Measurements from ENCODE around the gene FAH. TPM values are rescaled to one million over a fixed set of nuclear protein-coding genes. Genes with fewer than 3 reads are reported as not detected.

FAH gene
- total RNA-seq, 6 donors from 2014 or later: 14.0 to 46.1 (median 34.5) TPM

- no peak overlapping the region for H3K27ac ChIP-seq
- no peak overlapping the region for H3K4me3 ChIP-seq
- DNase-seq (no peak), ATAC-seq (ENCODE audit: low FRiP score in 2 of 2) (no peak)
- TF ChIP-seq CTCF (IDR thresholded peaks at IDR 0.05) (no peak), POLR2A (IDR thresholded peaks at IDR 0.05) (no peak), POLR2AphosphoS5 (IDR thresholded peaks at IDR 0.05) (no peak), EP300 (IDR thresholded peaks at IDR 0.05) (no peak)
- no peaks in the 10 kb centered on the region for H3K27me3 ChIP-seq
- no peaks in the 10 kb centered on the region for H3K36me3 ChIP-seq
- H3K9me3 ChIP-seq: no peaks in the 10 kb centered on the region
- 80 to 84% methylated on average over 1 of the region's 1 CpG for WGBS, 2 donors
- H3K4me1 ChIP-seq: no peaks in the 10 kb centered on the region
These were observed 64.1 kb downstream of the FAH start for GRCh38 chr15:80216911-80217310.

GRCh38 chr15:80217327-80217900 lies 64.6 kb downstream of the FAH start:
- Histone ChIP-seq H3K9me3 (no peaks in the 10 kb centered on the region), H3K36me3 (no peaks in the 10 kb centered on the region), H3K27me3 (no peaks in the 10 kb centered on the region), H3K27ac (no peak overlapping the region), H3K4me1 (no peaks in the 10 kb centered on the region), H3K4me3 (no peak overlapping the region)
- TF ChIP-seq CTCF (IDR thresholded peaks at IDR 0.05) (no peak), EP300 (IDR thresholded peaks at IDR 0.05) (no peak), POLR2A (IDR thresholded peaks at IDR 0.05) (no peak), POLR2AphosphoS5 (IDR thresholded peaks at IDR 0.05) (no peak)
- 89 to 92% methylated on average over 4 of the region's 4 CpGs for WGBS, 2 donors
- DNase-seq: no peak
- ATAC-seq (ENCODE audit: low FRiP score in 2 of 2): no peak

- H3K36me3 ChIP-seq: no peaks in the 10 kb centered on the region
- H3K4me1 ChIP-seq: no peaks in the 10 kb centered on the region
- DNase-seq (no peak), ATAC-seq (ENCODE audit: low FRiP score in 2 of 2) (no peak)
- H3K27ac ChIP-seq: no peak overlapping the region
- no peaks in the 10 kb centered on the region for H3K9me3 ChIP-seq
- WGBS, 2 donors: 70 to 89% methylated on average over 2 of the region's 2 CpGs
- no peaks in the 10 kb centered on the region for H3K27me3 ChIP-seq
- H3K4me3 ChIP-seq: no peak overlapping the region
- TF ChIP-seq POLR2AphosphoS5 (IDR thresholded peaks at IDR 0.05) (no peak), CTCF (IDR thresholded peaks at IDR 0.05) (no peak), POLR2A (IDR thresholded peaks at IDR 0.05) (no peak), EP300 (IDR thresholded peaks at IDR 0.05) (no peak)
These were observed 67.2 kb downstream of the FAH start for GRCh38 chr15:80219955-80220354.

GRCh38 chr15:80228959-80229610 lies 76.3 kb downstream of the FAH start:
- Histone ChIP-seq H3K27me3 (no peaks in the 10 kb centered on the region), H3K4me1 (no peaks in the 10 kb centered on the region), H3K4me3 (no peak overlapping the region), H3K9me3 (no peaks in the 10 kb centered on the region), H3K36me3 (no peaks in the 10 kb centered on the region), H3K27ac (peak overlapping the region in 1 of 4 donors; percentile 1)
- peak; percentile 46 to 72 for DNase-seq
- ATAC-seq (ENCODE audit: low FRiP score in 2 of 2): peak; percentile 43 to 90
- TF ChIP-seq EP300 (IDR thresholded peaks at IDR 0.05) (peak in 1 of 4 donors; percentile 50), CTCF (IDR thresholded peaks at IDR 0.05) (no peak)
- 71 to 72% methylated on average over 7 of the region's 7 CpGs for WGBS, 2 donors

- no peak for DNase-seq
- Histone ChIP-seq H3K4me1 (no peaks in the 10 kb centered on the region), H3K9me3 (no peaks in the 10 kb centered on the region), H3K36me3 (no peaks in the 10 kb centered on the region), H3K4me3 (no peak overlapping the region), H3K27ac (no peak overlapping the region), H3K27me3 (no peaks in the 10 kb centered on the region)
- no peak for TF ChIP-seq POLR2AphosphoS5 (IDR thresholded peaks at IDR 0.05)
- no peak for TF ChIP-seq CTCF (IDR thresholded peaks at IDR 0.05)
- TF ChIP-seq EP300 (IDR thresholded peaks at IDR 0.05): no peak
- no peak for TF ChIP-seq POLR2A (IDR thresholded peaks at IDR 0.05)
- ATAC-seq (ENCODE audit: low FRiP score in 2 of 2): no peak
- 66 to 72% methylated on average over 2 of the region's 2 CpGs for WGBS, 2 donors
These were observed 78.6 kb downstream of the FAH start for GRCh38 chr15:80231371-80231770.
